ENCODE data around the gene GALNS.
"Not testable (repeated sequence)": the region's sequence is repeated elsewhere in the genome, so short reads cannot be mapped to it uniquely, and the experiment has no call there.

GALNS gene, protein sequence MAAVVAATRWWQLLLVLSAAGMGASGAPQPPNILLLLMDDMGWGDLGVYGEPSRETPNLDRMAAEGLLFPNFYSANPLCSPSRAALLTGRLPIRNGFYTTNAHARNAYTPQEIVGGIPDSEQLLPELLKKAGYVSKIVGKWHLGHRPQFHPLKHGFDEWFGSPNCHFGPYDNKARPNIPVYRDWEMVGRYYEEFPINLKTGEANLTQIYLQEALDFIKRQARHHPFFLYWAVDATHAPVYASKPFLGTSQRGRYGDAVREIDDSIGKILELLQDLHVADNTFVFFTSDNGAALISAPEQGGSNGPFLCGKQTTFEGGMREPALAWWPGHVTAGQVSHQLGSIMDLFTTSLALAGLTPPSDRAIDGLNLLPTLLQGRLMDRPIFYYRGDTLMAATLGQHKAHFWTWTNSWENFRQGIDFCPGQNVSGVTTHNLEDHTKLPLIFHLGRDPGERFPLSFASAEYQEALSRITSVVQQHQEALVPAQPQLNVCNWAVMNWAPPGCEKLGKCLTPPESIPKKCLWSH

DNA sequence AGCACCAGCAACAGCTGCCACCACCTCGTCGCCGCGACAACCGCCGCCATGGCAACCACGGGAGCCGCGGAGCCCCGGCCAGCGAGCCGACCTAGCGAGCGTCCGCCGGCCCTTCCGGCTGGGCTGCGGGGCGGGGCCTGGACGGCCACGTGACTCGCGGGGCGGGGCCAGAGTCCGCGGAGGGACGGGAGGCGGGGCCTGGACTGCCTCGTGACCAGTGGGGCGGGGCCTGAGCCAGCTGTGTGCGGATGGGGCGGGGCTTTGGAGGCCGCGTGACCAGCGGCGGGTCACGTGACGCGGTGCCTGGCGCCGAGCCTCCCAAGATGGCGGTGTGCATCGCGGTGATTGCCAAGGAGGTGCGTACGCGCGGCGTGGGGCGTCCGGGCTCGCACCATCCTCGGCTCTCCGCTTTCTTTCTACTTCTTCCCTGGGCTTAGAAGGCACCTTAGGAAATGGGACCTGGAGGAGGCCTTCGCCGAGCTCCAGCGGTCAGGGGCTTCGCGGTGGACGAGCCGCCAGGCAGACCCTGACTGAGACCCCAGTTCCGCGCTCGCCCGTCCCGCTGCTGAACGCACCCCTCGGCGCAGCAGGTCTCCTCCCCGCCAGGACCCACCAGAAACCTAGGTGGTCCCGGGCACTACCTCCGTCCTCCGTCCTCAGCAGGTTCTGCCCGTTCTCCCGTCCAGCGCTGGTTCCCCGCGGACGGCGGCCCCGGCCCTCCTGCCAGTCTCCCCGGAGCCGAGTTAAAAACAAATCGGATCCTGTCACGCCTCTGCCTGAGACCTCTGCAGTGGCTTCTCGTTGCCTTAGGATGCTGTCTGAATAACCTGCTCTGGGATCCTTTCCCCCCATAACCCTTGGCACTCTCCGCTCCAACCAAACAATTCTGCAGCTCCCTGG lies at the start of gene GALNS, which contains the start of gene TRAPPC2L:
GALNS (minus strand) TSS at position 120 of the 900 bp plus-strand sequence; CDS start at position 50, 70 bp downstream.
TRAPPC2L (plus strand) TSS at position 300 of the 900 bp plus-strand sequence; CDS start at position 324, 24 bp downstream.
- no peak for FAIRE-seq

DNA sequence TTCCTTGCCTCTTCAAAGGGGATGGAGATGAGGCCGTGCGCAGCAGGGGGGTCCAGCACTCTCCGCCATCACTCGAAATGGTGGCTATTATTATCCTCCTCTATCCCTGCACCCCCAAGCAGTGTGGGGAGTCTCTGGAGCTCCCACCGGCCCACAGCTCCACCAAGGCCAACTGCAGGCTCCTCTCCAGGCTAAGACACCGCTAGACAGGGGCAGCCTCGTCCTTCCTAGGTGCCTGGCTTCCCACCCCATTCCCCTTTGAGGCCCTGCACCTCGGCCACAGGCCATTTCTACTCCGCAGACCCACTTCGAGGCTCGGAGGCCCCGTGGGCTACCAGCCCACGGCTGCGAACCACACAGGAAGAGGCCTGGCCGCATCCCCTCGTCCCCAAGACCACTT lies 49.3 kb upstream of the GALNS start:
- no peak for FAIRE-seq

DNA sequence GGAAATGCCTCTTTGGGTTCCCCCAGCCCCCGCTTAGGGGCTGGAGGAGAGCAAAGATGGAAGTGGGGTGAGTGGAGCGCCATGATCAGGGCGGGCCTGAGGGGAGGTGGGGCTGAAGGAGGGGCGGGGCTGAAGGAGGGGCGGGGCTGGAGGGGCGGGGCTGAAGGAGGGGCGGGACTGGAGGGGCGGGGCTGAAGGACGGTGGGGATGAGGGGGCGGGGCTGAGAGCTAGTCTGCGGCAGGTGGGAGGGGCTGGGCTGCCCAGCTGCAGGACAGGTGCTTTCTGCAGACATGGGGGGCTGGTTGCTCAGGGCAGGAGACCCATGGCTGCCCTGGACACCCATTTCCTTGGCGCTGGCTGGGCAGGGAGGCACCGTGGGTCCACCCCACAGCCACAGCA lies 48.8 kb upstream of the GALNS start:
- FAIRE-seq = no peak

DNA sequence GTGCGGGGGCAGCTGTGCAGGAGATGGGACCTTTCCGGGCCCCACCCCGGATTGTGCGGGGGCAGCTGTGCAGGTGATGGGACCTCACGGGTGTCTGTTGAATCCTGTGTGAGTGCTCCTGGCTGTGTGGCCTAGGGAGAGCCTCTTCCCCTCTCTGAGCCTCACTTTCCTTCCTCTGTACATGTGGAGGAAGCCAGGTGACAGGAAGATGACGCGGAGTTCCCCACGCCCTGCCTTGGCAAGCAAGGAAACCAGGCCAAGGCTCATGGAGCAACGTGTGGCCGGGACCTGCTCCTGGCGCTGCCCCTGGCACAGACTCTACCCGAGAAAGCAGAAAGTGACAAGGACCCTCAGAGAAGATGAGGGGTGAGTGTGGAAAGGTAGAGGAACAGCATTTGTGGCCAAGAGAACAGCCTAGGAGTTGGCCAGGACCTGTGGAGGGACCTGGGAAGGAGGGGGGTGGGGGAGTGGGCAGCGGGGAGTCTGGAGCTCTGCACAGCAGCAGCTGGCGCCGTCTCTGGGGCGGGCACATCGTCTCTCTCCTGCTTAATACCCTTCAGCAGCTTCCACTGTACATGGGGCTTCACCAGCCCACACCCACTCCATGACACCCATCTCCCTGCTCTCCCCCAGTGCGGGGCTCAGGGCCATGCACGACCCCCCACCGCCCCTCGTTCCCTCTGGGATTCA lies 48.1 kb upstream of the GALNS start:
- FAIRE-seq = no peak

DNA sequence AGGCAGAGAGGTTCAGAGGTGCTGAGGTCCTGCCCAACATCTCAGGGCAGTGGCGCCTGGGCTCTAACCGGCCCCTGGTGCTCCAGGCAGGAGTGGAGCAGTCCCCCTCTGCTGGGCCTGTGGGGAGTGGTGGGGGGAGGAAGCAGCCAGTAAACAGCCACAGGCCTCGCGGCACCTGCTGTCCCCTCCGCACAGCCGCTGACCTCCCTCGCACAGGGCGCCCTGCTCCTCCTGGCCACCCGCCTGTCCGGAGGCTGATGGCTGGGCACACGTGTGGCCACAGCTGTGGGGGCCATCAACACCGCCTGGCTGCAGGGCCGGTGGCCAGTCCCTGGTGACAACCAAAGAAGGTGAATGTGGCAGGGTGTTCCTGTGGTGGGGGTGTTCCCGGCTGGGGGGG lies 46.5 kb upstream of the GALNS start:
- no peak for FAIRE-seq

DNA sequence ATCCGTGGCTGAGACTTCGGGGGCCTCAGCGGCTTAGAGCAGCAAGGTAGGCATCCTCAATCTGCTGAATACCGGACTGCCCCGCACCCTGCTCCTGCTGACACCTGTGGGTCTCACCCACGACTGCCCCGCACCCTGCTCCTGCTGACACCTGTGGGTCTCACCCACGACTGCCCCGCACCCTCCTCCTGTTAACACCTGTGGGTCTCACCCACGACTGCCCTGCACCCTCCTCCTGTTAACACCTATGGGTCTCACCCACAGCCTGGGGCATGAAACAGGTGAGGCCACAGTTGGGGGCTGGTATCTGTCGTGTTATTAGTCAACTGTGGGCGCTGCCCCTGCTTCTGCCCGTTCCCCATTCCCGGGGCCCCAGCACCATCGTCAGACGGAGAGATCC lies 46.0 kb upstream of the GALNS start:
- FAIRE-seq = no peak

DNA sequence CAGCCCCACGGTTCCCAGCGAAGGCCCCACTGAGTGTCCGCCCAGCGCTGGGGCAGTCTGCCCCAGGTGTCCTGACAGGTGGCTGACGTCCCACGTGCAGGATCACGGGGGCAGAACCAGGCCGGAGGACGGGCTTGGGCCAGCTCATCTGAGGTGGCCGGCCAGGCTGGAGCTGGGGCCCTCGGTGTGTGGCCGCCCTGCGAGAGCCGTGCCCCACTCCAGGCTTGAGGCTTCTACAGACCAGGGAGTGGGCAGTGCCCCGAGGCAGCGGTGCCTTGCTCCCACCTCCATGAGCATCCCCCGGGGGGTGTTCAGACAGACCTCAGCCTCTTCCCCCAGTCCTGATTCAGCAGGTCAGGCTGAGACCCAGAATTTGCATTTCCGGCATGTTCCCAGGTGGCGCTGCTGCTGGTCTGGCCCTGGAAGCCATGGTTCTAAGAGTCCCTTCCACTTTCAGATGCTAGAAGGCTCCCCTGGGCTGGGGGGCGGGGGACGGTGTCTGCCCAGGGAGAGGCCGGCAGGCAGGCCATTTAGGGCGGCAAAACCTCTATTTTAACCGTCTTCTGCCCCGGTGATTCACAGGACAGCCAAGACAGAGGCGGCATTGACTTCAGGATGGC lies 45.1 kb upstream of the GALNS start:
- FAIRE-seq = no peak

DNA sequence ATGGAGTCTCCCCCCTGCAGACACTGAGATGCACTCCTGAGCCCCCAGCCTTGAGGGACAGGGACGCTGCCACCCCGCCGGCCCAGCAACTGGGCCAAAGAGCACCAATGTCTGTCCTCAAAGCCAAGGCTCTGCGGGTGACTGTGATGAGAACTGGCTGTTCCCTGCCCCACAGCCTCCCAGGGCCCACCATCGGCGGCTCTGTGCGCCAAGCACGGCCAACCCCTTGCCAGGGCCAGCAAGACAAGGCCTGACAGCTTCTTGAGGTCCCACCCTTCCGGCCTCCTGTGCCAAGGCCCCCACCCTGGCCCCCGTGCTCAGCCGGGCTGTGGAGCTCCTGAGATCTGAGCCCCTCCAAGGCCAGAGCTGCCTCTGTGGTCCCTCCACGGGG lies 43.9 kb upstream of the GALNS start:
- FAIRE-seq = no peak

DNA sequence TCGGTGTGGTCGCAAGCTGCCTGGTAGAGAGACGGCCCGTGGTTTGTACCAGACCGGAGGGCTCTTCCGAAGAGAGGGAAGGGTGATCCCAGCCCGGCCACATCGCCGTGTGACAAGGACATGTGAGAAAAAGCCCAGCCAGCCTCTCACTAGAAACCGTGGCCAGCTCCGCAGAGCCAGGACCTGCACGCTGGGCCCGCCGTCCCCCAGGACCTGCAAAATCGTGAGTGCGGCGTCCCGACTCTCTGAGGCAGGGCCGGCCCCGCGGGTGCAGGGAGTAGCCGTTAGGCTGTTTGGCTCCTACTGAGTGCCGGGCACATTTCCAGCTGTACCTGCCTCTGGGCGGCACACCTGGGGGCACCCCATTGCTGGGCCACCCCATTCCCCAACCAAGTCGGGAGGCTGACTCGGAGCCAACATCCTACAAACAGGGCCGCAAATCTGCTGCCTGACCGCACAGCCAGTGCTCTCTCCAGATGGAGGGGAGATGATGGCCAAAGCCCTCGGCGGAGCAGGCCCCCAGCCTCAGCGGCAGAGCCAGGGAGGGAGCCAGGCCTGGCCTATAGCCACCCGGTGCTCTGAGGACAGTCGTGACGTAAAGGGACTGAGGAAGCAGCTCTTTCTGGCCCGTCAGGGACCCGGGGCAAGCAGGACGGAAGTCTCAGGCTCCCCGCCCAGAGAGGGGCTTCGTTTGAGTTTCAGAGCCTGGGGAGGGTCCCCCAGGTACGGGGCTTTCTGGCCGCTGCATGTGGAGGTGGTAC lies 43.3 kb upstream of the GALNS start:
- no peak for FAIRE-seq

DNA sequence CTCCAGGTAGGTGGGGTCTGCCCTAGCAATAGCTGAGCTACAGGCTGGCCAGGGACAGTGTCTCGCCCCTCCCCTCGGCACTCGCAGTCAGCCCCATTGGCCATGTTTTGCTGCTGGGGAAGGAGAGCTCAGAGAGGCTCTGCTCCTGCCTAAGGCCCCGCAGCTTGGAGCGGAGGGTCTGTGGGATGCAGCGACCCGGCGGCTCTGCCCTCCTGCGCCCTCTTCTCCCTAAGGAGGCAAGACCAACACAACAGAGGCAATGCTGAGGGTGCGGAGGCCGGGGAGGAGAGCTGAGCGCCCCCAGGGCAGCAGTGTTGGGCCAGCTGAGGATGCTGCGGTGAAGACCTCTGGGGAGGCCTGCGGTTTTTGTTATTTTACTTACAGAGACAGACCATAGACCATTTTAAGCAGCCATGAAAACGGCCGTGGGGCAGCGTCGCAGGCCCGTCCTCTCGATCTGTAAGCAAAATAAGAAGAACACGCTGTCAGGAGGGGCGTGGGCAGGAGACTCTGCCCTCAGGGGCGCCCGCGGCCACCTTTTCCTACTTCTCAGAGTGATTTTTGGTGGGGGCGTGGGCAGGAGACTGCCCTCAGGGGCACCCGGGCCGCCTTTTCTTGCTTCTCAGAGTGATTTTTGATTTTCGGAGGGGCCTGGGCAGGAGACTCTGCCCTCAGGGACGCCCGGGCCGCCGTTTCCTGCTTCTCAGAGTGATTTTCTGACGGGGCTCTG lies 41.1 kb upstream of the GALNS start:
- FAIRE-seq = no peak

DNA sequence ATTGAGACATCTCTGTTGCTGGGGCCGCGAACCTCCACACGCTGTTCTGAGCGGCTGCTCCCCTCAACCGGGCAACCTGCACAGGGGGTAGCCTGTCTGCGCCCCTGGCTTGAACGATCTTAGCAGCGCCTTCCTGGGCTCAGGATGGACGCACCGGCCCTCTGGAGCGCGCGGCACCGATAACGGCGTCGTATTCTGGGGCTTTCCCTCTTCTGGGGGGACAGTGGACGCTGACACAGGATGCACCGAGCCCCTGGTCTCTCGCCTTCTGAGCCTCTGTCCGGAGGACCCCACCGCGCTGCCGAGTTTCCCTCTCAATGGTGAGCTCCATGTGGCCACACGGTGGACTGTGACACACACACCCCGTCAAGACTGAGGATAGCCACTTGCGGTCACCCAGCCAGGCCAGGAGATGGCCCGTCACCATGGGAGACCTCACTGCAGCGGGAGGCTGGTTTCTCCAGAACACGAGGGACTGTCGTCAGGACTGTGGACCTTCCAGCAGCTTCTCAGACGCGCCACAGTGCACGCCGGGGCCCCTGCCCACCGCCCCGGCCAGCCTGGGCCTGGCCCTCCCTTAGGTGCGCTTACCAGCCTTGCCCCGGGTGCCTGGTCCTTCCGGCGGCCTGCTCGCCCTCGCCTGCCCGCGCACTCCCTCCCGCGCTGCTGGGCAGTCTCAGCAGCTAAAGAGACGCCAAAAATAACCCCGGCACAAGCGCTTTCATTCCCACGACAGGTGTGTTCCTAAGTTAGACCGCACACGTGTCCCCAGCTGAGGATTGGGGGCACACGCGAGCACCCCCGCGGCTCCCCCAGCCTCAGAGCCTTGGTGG lies 39.7 kb upstream of the GALNS start:
- FAIRE-seq = no peak

DNA sequence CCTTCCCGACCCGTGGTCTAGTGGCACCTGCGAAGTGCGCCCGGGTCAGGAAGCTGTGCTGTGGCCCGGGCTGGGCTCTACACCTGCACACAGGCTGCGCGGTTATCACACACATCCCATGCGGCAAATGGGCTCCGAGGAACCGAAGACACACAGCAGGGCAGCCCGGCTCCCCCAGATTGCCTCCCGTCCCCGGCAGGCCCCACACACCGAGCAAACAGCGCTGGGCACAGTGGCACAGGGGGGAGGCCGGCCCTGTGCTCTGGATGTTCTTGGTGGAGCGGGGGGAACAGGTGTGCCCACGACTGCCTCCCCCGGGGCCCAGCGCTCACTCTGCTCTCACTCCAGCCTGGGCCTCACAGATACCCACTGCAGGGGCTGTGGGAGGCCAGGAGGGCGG lies 38.6 kb upstream of the GALNS start:
- FAIRE-seq = no peak

DNA sequence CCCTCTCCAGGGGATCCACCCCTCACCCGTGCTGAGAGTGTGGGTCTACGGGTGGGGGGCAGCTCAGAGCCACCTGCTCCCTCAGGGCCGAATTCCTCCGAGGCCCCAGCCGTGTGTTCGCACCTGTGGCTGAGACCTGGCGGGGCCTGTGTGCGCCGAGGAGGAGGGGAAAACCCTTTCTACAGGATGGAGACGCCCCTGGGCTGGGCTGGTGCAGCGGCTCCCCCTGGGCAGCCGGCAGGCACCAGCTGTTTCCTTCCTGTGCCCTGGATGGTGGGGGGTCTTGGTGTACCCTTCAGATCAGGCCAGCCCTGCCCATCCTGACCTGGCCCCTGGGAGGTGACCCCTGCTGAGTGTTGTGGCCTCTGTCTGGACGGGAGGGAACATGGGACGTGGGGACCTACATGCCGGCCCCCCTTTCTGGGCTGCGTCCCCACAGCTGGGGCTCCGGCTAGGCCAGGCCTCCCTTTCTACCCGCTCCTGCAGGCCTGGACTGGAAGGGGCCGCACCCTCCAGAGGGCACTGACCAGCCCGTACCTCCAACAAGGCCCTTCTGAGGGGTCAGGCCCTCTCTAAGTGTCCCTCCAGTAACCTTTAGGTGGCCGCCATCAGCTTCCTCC lies 38.0 kb upstream of the GALNS start:
- FAIRE-seq = no peak

DNA sequence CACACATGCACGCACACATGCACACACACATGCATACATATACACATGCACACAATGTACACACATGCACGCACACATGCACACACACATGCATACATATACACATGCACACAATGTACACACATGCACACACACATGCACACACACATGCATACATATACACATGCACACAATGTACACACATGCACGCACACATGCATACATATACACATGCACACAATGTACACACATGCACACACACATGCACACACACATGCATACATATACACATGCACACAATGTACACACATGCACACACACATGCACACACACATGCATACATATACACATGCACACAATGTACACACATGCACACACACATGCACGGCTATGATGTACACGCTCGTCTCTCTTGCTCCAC lies 37.5 kb upstream of the GALNS start:
- not testable (repeated sequence) for FAIRE-seq

DNA sequence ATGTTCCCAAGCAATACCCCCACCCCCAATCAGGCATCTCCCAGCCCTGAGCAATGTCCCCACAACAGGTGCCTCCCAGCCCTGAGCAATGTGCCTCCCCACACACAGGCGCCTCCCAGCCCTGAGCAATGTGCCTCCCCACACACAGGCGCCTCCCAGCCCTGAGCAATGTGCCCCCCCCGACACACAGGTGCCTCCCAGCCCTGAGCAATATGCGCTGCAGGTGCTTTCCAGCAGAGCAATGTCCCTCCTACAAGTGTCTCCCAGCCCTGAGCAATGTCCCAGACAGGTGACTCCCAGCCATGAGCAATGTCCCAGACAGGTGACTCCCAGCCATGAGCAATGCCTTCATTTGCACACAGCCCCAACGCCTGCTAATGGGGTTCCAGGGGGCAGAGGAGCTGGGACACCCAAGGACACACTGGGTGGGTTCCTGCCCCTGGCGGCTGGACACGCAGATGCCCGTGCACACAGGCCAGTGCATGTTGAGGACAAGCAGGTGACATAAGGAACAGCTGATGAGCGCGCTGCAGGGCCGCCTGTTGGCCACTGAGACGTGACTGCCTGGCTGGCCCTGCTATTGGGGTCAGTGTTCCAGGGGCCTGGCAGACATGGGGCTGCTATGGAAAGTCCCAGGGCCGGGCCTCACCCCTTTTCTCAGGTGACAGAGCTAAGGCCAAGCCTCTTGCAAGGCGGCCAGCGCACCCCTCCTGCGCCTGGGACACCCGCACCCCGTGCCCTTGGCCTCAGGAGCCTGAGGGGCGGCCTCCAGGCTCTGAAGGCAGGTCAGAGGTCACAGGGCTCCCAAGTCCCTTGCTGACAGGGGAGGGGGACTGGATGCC lies 36.6 kb upstream of the GALNS start:
- FAIRE-seq = no peak

DNA sequence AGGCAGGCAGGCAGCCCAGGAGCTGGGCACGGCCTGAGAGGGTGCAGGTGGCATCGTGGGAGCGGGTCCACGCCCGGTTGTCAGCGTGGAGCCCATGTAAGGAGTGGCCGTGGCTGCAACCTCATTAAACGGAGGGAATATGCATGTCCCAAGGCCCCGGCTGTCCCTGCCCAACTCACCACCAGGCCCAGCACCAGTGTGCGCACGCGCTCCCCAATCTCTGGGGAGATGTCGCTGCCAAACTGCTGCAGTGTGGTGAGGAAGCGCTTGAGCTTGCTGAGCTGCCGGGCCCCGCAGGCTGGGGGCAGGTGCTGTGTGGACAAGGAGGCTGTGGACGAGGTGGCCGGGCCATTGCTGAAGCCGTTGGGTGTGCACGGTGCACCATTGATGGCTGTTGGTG lies 35.3 kb upstream of the GALNS start:
- no peak for FAIRE-seq

DNA sequence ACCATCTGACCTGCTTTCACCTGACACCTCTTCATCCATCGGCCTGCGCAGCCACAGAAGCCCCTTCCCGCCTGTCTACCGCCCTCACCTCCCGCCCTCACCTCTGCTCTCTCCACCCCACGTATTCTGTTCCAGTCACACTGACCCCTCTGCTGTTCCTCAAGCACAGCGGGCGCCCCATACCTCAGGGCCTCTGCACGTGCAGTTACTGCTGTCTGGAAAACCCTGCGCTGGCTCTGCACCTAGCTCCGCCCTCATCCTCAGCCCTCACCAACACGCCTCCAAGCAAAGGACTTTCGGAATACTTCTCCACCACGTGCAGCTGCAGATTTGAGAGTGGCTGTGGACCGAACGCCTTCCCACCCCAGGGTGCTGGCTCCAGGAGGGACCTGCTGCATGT lies 34.3 kb upstream of the GALNS start:
- no peak for FAIRE-seq

DNA sequence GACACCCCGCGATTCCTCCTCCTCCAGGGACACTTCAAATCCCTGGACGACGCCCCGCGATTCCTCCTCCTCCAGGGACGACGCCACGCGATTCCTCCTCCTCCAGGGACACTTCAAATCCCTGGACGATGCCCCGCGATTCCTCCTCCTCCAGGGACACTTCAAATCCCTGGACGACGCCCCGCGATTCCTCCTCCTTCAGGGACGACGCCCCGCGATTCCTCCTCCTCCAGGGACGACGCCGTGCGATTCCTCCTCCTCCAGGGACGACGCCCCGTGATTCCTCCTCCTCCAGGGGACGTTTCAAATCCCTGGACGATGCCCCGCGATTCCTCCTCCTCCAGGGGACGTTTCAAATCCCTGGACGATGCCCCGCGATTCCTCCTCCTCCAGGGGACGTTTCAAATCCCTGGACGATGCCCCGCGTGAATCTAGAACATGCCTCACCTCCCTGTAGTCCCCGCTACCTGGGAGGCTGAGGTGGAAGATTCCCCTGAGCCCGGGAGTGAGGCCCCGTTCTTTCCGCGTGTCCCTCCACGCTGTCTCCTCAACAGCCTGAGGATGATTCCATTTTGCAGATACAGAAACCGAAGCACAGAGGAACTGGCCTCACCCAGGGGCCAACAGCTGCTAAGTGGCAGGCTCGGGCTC lies 33.1 kb upstream of the GALNS start:
- not testable (repeated sequence) for FAIRE-seq
